NCI-H128 (cell line): ENCODE data around the gene CLCN6.
"Not testable (repeated sequence)": the region's sequence is repeated elsewhere in the genome, so short reads cannot be mapped to it uniquely, and the experiment has no call there.

Experiments
- DNase-seq: peaks from one replicate; lab custom pipeline; 2025; ENCODE audit not compliant: unreplicated experiment; lab: John Stamatoyannopoulos, UW

Gene CLCN6

DNA sequence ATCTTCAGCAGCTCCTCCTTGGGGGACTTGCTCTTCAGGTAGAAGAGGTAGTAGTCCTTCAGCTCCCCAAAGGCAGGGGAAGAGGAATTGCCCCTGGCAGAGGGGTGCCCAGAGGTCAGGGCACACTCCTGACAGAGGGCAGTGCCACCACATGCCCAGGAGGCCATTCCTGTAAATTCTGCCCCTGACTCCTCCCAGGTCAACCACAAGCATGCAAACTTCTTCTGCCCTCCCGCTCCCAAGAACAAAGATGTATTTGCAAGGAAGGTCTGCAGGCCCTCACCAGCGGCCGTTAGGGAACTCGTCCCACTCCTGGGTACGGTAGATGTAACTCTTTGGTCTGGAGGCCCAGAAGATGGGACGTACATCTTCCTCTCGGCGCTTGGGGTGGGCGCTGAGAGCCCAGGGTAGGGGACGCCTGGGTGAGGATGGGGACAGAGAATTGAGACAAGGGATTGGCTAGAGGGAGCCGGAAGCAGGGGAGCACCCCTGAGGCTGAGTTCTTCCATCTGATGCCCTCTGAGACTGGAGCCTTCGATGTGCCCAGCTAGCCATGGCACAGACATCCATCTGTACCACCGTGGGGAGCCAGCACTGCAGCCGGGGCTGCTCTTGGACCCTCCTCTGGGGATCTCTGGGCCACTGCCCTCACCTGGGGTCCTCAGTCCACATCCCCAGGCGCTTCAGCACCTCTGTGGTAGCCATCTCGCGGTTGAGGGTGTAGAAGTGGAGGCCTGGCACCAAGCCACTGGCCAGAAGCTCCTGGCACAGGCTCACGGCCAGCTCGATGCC is 11.3 kb upstream of the CLCN6 start:
- no peak for DNase-seq

DNA sequence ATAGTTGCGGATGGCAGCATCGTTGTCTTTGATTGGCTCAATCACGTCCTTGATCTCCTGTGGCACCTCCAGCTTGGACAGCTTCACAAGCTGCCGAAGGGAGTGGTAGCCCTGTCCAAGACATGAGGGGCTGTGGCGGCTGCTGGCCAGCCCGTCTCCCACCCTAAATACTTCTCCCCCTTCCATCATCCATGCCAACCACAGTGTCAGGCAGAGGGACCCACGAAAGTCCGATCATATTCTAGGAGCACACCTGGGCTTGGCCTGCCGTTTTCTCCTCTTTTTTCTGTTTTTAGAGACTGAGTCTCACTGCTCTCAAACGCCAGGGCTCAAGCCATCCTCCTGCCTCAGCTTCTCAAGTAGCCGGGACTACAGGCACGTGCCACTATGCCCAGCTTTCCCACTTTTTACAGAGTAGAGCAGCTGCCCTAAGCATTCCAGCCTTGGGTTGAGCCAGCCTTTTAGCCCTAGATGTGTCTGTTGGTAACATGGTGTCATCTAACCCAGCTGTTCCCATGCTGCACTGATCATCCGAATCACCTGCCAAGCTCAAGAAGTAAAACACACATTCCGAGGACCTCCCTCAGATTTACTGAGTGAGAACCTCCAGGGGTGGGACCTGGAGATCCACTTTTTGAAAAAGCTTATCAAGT is 10.6 kb upstream of the CLCN6 start:
- DNase-seq: no peak

DNA sequence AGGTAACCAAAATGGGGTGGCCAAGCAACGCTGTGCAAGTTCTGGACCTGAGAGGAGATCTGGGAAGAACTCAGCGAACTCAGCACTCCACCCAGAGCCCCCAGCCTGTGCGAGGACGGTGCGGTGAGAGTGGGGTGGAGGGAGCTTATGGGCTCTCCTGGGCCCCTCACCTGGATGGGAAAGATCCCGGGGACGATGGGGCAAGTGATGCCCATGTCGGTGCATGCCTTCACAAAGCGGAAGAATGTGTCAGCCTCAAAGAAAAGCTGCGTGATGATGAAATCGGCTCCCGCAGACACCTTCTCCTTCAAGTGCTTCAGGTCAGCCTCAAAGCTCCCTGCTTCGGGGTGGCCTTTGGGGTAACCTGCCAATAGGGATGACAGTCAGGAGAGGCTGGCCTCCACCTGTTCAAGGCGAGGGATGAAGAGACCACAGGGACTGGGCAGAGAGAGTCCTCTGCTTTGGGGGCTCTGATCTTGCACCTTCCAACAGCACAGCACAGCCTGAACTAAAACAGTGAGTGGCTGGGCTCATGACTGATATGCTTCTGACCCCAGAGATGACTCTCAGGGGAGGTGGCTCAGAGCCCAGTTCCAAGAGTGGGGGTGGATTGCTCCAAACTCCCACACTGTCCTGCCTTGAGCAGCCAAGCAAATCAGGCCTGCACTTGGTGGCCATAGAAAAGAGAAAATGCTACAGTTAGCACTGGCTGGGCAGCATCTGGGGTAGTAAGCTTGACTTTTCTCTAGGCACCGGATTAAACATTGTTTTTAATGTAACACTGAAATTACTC is 9.8 kb upstream of the CLCN6 start:
- DNase-seq: no peak

DNA sequence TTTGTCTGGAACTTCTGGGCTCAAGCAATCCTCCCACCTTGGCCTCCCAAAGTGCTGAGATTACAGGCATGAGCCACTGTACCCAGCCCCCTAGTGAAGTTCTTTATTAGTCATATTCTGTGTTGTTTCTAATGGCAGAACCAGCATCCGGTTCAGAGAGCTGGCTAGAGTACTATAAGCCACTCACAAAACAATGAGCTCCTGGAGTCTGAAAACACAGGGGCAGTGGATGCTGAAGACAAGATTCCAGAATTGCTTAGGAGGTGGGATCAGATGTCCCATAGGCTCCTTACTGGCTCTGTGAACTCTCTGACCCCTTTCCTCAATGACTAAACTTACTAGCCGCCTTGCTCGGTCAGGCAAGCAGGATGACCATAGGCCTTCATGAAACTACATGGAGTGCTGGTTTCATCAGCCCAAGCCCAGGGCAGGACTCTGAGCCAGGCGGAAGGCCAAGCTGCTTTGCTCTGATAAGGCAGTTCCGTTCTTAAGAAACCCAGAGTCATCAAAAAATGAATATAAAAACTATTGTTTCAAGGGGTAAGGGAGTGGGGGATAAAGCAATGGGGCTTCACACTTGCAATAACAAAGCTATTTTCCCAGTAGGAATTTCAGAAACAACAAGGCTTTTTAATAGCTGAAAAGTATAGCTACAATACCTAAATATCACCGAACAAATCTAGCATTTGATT is 8.3 kb upstream of the CLCN6 start:
- no peak for DNase-seq

DNA sequence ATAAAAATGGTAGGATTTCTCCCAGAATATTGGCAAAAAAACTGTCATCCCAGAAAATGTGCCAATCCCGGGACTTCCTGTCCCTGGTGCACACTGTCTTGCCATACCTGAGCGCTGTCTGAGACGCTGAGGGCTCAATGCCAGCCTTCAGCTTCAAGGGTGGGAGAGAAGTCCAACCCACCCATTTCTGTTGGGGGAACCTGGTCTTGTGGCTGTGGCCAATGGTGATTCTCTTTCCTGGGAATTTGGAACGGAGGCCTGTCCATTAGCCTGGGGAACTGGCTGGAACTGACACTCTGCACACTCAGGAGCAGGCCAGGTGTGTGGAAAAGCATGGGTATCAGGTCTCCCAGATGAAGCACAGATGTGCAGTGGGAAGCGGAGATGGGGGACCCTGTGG is 6.9 kb upstream of the CLCN6 start:
- no peak for DNase-seq

GRCh38 chr1:11799896-11800295 is 6.1 kb upstream of the CLCN6 start:
- no peak for DNase-seq

- DNase-seq: no peak
Measured at GRCh38 chr1:11800391-11800755, 5.6 kb upstream of the CLCN6 start.

DNA sequence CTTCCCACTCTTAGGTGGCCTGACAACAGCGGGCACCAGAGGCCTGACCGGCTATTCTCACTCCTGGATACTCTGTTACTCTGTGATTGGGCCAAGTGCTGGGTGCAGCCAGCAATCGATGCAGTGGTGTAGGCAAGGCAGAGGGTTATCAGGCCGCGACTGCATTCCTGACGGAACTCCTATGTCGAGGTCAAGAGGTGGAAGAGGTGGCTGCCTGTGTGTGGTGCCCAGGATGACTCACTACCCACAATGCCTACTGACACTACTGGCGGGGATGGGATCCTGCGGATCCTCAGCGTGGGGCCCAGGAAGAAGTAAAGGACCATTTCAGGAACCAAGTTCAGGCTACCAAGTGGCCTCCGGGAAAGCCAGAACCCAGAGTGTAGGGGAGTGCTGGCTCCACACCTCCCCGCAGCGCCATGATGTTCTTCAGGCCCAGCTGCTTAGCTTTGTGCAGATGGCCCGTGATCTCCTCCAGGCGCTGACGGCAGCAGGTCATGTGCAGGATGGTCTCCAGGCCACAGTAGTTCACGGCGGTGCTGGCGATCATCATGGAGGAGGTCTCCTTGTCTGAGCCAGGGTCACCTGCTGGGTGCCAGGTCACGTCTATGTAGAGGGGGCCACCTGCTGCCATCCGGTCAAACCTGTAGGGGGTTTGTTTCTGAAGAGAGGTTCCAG is 5.1 kb upstream of the CLCN6 start:
- DNase-seq: no peak

DNA sequence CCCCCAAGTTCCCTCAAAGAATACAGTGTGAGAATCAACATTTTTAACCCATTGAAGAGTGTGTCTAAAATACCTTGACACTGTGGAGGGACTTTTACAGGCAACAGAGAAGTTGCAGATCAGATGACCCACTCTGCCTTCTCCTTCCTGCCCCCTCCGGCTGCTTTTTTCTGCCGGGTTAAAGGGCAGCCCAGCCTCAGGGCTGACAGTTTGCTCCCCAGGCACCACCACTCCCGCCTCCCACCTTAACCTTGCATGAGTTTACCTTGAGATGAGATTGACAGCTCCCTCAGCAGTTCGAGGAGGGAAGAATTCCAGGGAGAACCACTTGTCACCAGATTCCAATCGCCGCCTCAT is 3.4 kb upstream of the CLCN6 start:
- no peak for DNase-seq

GRCh38 chr1:11802973-11803885 is 2.8 kb upstream of the CLCN6 start:
- peak; percentile 67 for DNase-seq

- not testable (repeated sequence) for DNase-seq
Measured at GRCh38 chr1:11803924-11804665, 1.9 kb upstream of the CLCN6 start.

GRCh38 chr1:11804666-11805421 is 1.1 kb upstream of the CLCN6 start:
- DNase-seq: peak; percentile 62

GRCh38 chr1:11806307-11806936 is 431 bp downstream of the CLCN6 start:
- DNase-seq: no peak

DNA sequence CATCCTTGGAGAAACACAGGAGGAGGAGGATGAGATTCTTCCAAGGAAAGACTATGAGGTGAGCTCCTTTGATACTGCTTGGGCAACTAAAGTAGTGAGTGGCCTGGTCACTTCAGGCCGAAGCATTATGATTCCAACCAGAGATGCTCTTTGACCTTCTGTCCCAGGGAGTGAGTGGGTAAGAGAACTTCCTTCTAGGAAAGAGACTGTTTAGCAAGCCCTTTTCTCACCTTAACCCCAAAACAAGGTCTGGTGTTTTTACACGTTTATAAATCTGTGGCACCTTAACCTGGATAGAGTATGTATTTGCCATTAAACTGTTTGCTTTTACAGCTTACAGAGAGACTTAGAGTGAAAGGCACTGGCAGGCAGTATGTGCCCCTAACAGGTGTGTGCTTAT is 1.1 kb downstream of the CLCN6 start:
- DNase-seq: no peak

DNA sequence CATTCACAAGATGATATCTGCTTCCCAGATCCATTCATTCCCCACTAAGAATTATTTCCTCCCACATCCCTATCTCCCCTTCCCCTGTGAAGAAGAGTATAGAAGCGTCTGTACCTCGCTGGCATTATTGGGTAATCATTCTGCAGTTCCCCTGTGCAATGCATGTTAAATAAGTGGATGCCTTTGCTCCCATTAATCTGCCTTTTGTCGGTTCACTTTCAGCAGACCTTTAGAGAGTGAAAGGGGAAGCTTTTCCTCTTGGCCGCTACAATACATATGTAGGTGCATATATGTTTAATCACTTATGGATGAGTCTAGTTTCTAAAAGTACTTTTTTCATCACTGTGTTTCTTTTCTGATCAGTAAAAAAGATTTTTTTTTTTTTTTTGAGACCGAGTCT is 7.0 kb downstream of the CLCN6 start:
- DNase-seq: no peak

DNA sequence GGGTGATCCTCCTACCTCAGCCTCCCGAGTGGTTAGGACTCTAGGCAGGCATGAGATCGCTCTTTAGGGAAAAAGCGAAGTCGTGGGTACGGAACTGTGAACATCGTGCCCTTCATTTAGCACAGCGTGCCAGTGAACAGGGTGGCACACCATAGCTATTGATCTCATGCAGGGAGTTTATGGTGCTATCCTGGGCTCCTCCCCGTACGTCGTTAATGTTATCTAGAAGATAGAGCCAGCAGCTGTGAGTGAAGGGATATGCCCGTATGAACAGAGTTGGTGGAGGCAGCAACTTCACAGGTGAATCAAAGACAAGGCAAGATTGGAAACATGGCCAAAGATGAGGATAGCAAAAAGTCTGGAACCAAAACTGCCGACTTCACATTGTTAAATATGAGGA is 11.2 kb downstream of the CLCN6 start:
- DNase-seq: no peak

- DNase-seq: no peak
Measured at GRCh38 chr1:11822091-11822490, 16.1 kb downstream of the CLCN6 start.
